Glutamatergic neuron (in vitro differentiated cells): Measurements from ENCODE around the gene MACC1. TPM values are rescaled to one million over a fixed set of nuclear protein-coding genes. Genes with fewer than 3 reads are reported as not detected.

ENCODE experiments used
- DNase-seq: peaks from one replicate; pipeline ENCODE4 v3.0.0; 2022
- H3K27ac Mint-ChIP-seq: one replicate; pipeline ENCODE4 v1.8.0; 2020; ENCODE audit warnings: mild to moderate bottlenecking, mixed read lengths, inconsistent platforms; ENCODE audit not compliant: unreplicated experiment
- H3K27me3 Mint-ChIP-seq: one replicate; pipeline ENCODE4 v1.8.0; 2020; ENCODE audit warnings: mild to moderate bottlenecking, moderate library complexity, mixed read lengths, inconsistent platforms; ENCODE audit not compliant: unreplicated experiment
- H3K36me3 Mint-ChIP-seq: one replicate; pipeline ENCODE4 v1.8.0; 2020; ENCODE audit warnings: mild to moderate bottlenecking, mixed read lengths, inconsistent platforms; ENCODE audit not compliant: unreplicated experiment
- H3K4me1 Mint-ChIP-seq: one replicate; pipeline ENCODE4 v1.8.0; 2020; ENCODE audit warnings: mild to moderate bottlenecking, low read depth, mixed read lengths, inconsistent platforms; ENCODE audit not compliant: unreplicated experiment
- H3K4me3 Mint-ChIP-seq: one replicate; pipeline ENCODE4 v1.8.0; 2020; ENCODE audit warnings: mild to moderate bottlenecking, mixed read lengths, inconsistent platforms; ENCODE audit not compliant: unreplicated experiment
- H3K9me3 Mint-ChIP-seq: one replicate; pipeline ENCODE4 v1.8.0; 2020; ENCODE audit warnings: mild to moderate bottlenecking, moderate library complexity, mixed read lengths, inconsistent platforms; ENCODE audit not compliant: unreplicated experiment
- CTCF ChIP-seq: fragments of 200-600 bp; sonication (generic); IDR thresholded peaks from one replicate; pipeline ENCODE4 v1.5.0; 2021; ENCODE audit not compliant: partially characterized antibody, unreplicated experiment
- total RNA-seq: library from RNA; stranded (reverse); fragmentation: NEBNext Ultra II Directional; extraction: Animal tissue kit (Norgen Biotek cat#: 25700); gene quantifications from one replicate; pipeline ENCODE4 v1.2.1, GENCODE V29; 2021; ENCODE audit not compliant: unreplicated experiment

The MACC1 gene
- total RNA-seq, 1 donor from 2014 or later = 0.29 TPM

- DNase-seq = no peak
Observed at GRCh38 chr7:20249376-20249775, 32.2 kb upstream of the MACC1 start.

GRCh38 chr7:20246236-20246635, 29.1 kb upstream of the MACC1 start:
- no peak for TF ChIP-seq CTCF
- DNase-seq = no peak
- peaks cover 2% of the 10 kb centered on the region for H3K27me3 Mint-ChIP-seq
- H3K4me1 Mint-ChIP-seq = no peaks in the 10 kb centered on the region
- no peak overlapping the region for H3K4me3 Mint-ChIP-seq
- no peaks in the 10 kb centered on the region for H3K9me3 Mint-ChIP-seq
- H3K27ac Mint-ChIP-seq = no peak overlapping the region
- H3K36me3 Mint-ChIP-seq = no peaks in the 10 kb centered on the region

More at GRCh38 chr7:20249376-20249775, 32.2 kb upstream of the MACC1 start:
- H3K4me1 Mint-ChIP-seq = no peaks in the 10 kb centered on the region
- no peak overlapping the region for H3K27ac Mint-ChIP-seq
- H3K4me3 Mint-ChIP-seq = no peak overlapping the region
- H3K27me3 Mint-ChIP-seq = peaks cover 2% of the 10 kb centered on the region
- H3K36me3 Mint-ChIP-seq = no peaks in the 10 kb centered on the region
- no peak for TF ChIP-seq CTCF
- no peaks in the 10 kb centered on the region for H3K9me3 Mint-ChIP-seq

GRCh38 chr7:20244334-20245120, 27.3 kb upstream of the MACC1 start:
- Mint-ChIP-seq H3K9me3 (no peaks in the 10 kb centered on the region), H3K27me3 (peaks cover 2% of the 10 kb centered on the region), H3K36me3 (no peaks in the 10 kb centered on the region), H3K4me3 (no peak overlapping the region), H3K27ac (no peak overlapping the region), H3K4me1 (no peaks in the 10 kb centered on the region)
- no peak for TF ChIP-seq CTCF
- no peak for DNase-seq

GRCh38 chr7:20241911-20242261, 24.7 kb upstream of the MACC1 start:
- Mint-ChIP-seq H3K36me3 (no peaks in the 10 kb centered on the region), H3K27ac (no peak overlapping the region), H3K4me3 (no peak overlapping the region), H3K9me3 (no peaks in the 10 kb centered on the region), H3K4me1 (peaks cover 3% of the 10 kb centered on the region), H3K27me3 (peaks cover 2% of the 10 kb centered on the region)
- no peak for TF ChIP-seq CTCF
- no peak for DNase-seq

DNA sequence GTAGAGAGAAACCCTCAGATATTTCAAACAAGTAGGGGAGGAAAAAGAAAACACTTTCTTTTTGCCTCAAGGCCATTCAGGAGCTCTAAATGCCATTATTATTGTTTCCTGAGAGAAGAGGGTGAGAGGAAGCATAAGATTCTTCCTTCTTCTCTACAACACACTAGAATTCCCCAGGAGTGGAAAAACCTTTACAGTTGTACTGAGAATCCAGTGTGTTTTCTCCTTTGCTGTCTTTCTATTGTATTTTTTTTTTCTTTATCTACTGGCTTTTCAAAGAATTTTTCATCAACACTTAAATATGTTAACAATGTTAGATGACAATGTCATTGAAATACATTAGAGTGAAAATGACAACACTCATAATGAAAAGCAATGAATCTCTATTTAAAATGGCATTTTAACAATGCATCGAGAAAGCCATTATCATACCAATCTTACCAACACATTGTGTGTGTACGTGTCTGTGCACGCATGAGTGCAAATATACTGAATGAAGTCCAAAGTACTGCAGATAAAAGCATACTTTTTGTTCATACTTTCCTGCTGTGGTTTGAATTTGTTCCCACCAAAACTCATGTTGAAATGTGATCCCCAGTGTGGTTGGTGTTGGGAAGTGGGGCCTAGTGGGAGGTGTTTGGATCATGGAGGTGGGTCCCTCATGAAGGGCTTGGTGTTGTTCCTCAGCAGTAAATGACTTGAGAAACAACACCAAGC, 24.2 kb upstream of the MACC1 start:
- no peaks in the 10 kb centered on the region for H3K36me3 Mint-ChIP-seq
- no peak for TF ChIP-seq CTCF
- H3K27me3 Mint-ChIP-seq = peaks cover 2% of the 10 kb centered on the region
- H3K4me1 Mint-ChIP-seq = peaks cover 3% of the 10 kb centered on the region
- no peak overlapping the region for H3K27ac Mint-ChIP-seq
- H3K4me3 Mint-ChIP-seq = no peak overlapping the region
- no peak for DNase-seq
- no peaks in the 10 kb centered on the region for H3K9me3 Mint-ChIP-seq
